Measurements from ENCODE around the gene CCDC182. TPM values are rescaled to one million over a fixed set of nuclear protein-coding genes. Genes with fewer than 3 reads are reported as not detected.

Gene CCDC182
- total RNA-seq, 1 donor from 2014 or later: not detected

- DNase-seq (no peak), ATAC-seq (no peak)
- intact Hi-C loops (cut with micrococcal nuclease): no loop called here
These were observed 9.9 kb downstream of the CCDC182 start for GRCh38 chr17:57735230-57735629.

GRCh38 chr17:57733085-57733484 lies 12.0 kb downstream of the CCDC182 start:
- DNase-seq: no peak
- intact Hi-C loops (cut with micrococcal nuclease): no loop called here
- no peak for ATAC-seq

- intact Hi-C loops (cut with micrococcal nuclease): no loop called here
- peak; percentile 68 for ATAC-seq
- DNase-seq: no peak
These were observed 13.0 kb downstream of the CCDC182 start for GRCh38 chr17:57732062-57732461.

GRCh38 chr17:57730026-57730701 lies 14.9 kb downstream of the CCDC182 start:
- DNase-seq (no peak), ATAC-seq (no peak)
- intact Hi-C loops (cut with micrococcal nuclease): no loop called here

- DNase-seq (no peak), ATAC-seq (no peak)
- intact Hi-C loops (cut with micrococcal nuclease): no loop called here
These were observed 17.4 kb downstream of the CCDC182 start for GRCh38 chr17:57727630-57728175.

- ATAC-seq (no peak), DNase-seq (no peak)
- intact Hi-C loops (cut with micrococcal nuclease): no loop called here
These were observed 18.3 kb downstream of the CCDC182 start for GRCh38 chr17:57726838-57727237.

- ATAC-seq: no peak
- intact Hi-C loops (cut with micrococcal nuclease): no loop called here
- DNase-seq: no peak
These were observed 18.8 kb downstream of the CCDC182 start for GRCh38 chr17:57726213-57726790.

GRCh38 chr17:57724729-57725125 lies 20.4 kb downstream of the CCDC182 start:
- intact Hi-C loops (cut with micrococcal nuclease): no loop called here
- peak; percentile 37 for ATAC-seq
- no peak for DNase-seq

GRCh38 chr17:57724026-57724728 lies 20.9 kb downstream of the CCDC182 start:
- ATAC-seq: no peak
- DNase-seq: no peak
- intact Hi-C loops (cut with micrococcal nuclease): no loop called here

- ATAC-seq (no peak), DNase-seq (no peak)
- intact Hi-C loops (cut with micrococcal nuclease): no loop called here
These were observed 21.6 kb downstream of the CCDC182 start for GRCh38 chr17:57723427-57724025.

GRCh38 chr17:57722704-57723043 lies 22.4 kb downstream of the CCDC182 start:
- intact Hi-C loops (cut with micrococcal nuclease): no loop called here
- DNase-seq: no peak
- ATAC-seq: no peak

- no peak for ATAC-seq
- intact Hi-C loops (cut with micrococcal nuclease): no loop called here
These were observed 23.0 kb downstream of the CCDC182 start for GRCh38 chr17:57721967-57722703.

GRCh38 chr17:57720386-57721035 lies 24.6 kb downstream of the CCDC182 start:
- DNase-seq: no peak
- no peak for ATAC-seq
- intact Hi-C loops (cut with micrococcal nuclease): no loop called here

More at GRCh38 chr17:57721967-57722703, 23.0 kb downstream of the CCDC182 start:
- no peak for DNase-seq

GRCh38 chr17:57718878-57719277 lies 26.2 kb downstream of the CCDC182 start:
- no peak for ATAC-seq
- DNase-seq: no peak
- intact Hi-C loops (cut with micrococcal nuclease): no loop called here

- DNase-seq (no peak), ATAC-seq (no peak)
- intact Hi-C loops (cut with micrococcal nuclease): no loop called here
These were observed 29.1 kb downstream of the CCDC182 start for GRCh38 chr17:57715981-57716380.

GRCh38 chr17:57714665-57715180 lies 30.4 kb downstream of the CCDC182 start:
- ATAC-seq: peak; percentile 27
- DNase-seq: peak; percentile 41
- intact Hi-C loops (cut with micrococcal nuclease): no loop called here

GRCh38 chr17:57713140-57713539 lies 32.0 kb downstream of the CCDC182 start:
- ATAC-seq (no peak), DNase-seq (no peak)
- intact Hi-C loops (cut with micrococcal nuclease): no loop called here

GRCh38 chr17:57708410-57708809 lies 36.7 kb downstream of the CCDC182 start:
- intact Hi-C loops (cut with micrococcal nuclease): no loop called here
- peak; percentile 57 for ATAC-seq

GRCh38 chr17:57707892-57708291 lies 37.2 kb downstream of the CCDC182 start:
- ATAC-seq (peak; percentile 68), DNase-seq (peak; percentile 31)
- intact Hi-C loops (cut with micrococcal nuclease): no loop called here

More at GRCh38 chr17:57708410-57708809, 36.7 kb downstream of the CCDC182 start:
- DNase-seq: no peak

Measured in left ventricle myocardium superior (tissue), 1 donor.